ENCODE data around the gene CALHM6.

The CALHM6 gene

GRCh38 chr6:116419069-116419786 lies 41.9 kb upstream of the CALHM6 start:
- TF ChIP-seq CTCF (conservative IDR thresholded peaks at IDR 0.05; ENCODE audit: low read depth, low read length): no peak
- no peak overlapping the region for H2AFZ ChIP-seq (ENCODE audit: low read depth)
- H3K79me2 ChIP-seq (ENCODE audit: insufficient read depth, low read depth): no peaks in the 10 kb centered on the region
- H3K4me1 ChIP-seq (ENCODE audit: low read depth, poor library complexity, severe bottlenecking): no peaks in the 10 kb centered on the region
- no peak overlapping the region for H3K27ac ChIP-seq
- no peaks in the 10 kb centered on the region for H3K36me3 ChIP-seq (ENCODE audit: insufficient read depth)
- H3K27me3 ChIP-seq (ENCODE audit: insufficient read depth, low read depth): no peaks in the 10 kb centered on the region
- no peaks in the 10 kb centered on the region for H4K20me1 ChIP-seq (ENCODE audit: insufficient read depth)
- no peak overlapping the region for H3K4me3 ChIP-seq (IDR thresholded peaks at IDR 0.05; ENCODE audit: insufficient read depth, low read depth, low read length)
- no peak overlapping the region for H3K9ac ChIP-seq
- H3K4me2 ChIP-seq: no peak overlapping the region

- Histone ChIP-seq H3K4me2 (no peak overlapping the region), H4K20me1 (ENCODE audit: insufficient read depth) (no peaks in the 10 kb centered on the region), H3K4me3 (IDR thresholded peaks at IDR 0.05; ENCODE audit: insufficient read depth, low read depth, low read length) (no peak overlapping the region), H3K27ac (no peak overlapping the region), H3K27me3 (ENCODE audit: insufficient read depth, low read depth) (no peaks in the 10 kb centered on the region), H3K36me3 (ENCODE audit: insufficient read depth) (no peaks in the 10 kb centered on the region), H3K79me2 (ENCODE audit: insufficient read depth, low read depth) (no peaks in the 10 kb centered on the region), H3K4me1 (ENCODE audit: low read depth, poor library complexity, severe bottlenecking) (no peaks in the 10 kb centered on the region), H3K9ac (no peak overlapping the region), H2AFZ (ENCODE audit: low read depth) (no peak overlapping the region)
- TF ChIP-seq CTCF (conservative IDR thresholded peaks at IDR 0.05; ENCODE audit: low read depth, low read length): no peak
Observed at GRCh38 chr6:116420341-116420740, 40.8 kb upstream of the CALHM6 start.

GRCh38 chr6:116422238-116422637 lies 38.9 kb upstream of the CALHM6 start:
- Histone ChIP-seq H3K27me3 (ENCODE audit: insufficient read depth, low read depth) (no peaks in the 10 kb centered on the region), H3K4me3 (IDR thresholded peaks at IDR 0.05; ENCODE audit: insufficient read depth, low read depth, low read length) (no peak overlapping the region), H3K9ac (no peak overlapping the region), H2AFZ (ENCODE audit: low read depth) (no peak overlapping the region), H3K27ac (no peak overlapping the region), H4K20me1 (ENCODE audit: insufficient read depth) (no peaks in the 10 kb centered on the region), H3K4me2 (no peak overlapping the region), H3K36me3 (ENCODE audit: insufficient read depth) (no peaks in the 10 kb centered on the region), H3K79me2 (ENCODE audit: insufficient read depth, low read depth) (no peaks in the 10 kb centered on the region), H3K4me1 (ENCODE audit: low read depth, poor library complexity, severe bottlenecking) (no peaks in the 10 kb centered on the region)
- TF ChIP-seq CTCF (conservative IDR thresholded peaks at IDR 0.05; ENCODE audit: low read depth, low read length): no peak

GRCh38 chr6:116424001-116424400 lies 37.2 kb upstream of the CALHM6 start:
- Histone ChIP-seq H2AFZ (ENCODE audit: low read depth) (no peak overlapping the region), H3K36me3 (ENCODE audit: insufficient read depth) (no peaks in the 10 kb centered on the region), H3K27ac (no peak overlapping the region), H4K20me1 (ENCODE audit: insufficient read depth) (no peaks in the 10 kb centered on the region), H3K4me2 (no peak overlapping the region), H3K9ac (no peak overlapping the region), H3K27me3 (ENCODE audit: insufficient read depth, low read depth) (no peaks in the 10 kb centered on the region), H3K4me1 (ENCODE audit: low read depth, poor library complexity, severe bottlenecking) (no peaks in the 10 kb centered on the region), H3K4me3 (IDR thresholded peaks at IDR 0.05; ENCODE audit: insufficient read depth, low read depth, low read length) (no peak overlapping the region), H3K79me2 (ENCODE audit: insufficient read depth, low read depth) (no peaks in the 10 kb centered on the region)
- TF ChIP-seq CTCF (conservative IDR thresholded peaks at IDR 0.05; ENCODE audit: low read depth, low read length): no peak

Data from KMS-11 (cell line).